K562 (cell line): Measurements from ENCODE around the gene NUP188. TPM values are rescaled to one million over a fixed set of nuclear protein-coding genes. Genes with fewer than 3 reads are reported as not detected.

Experiments
- ATAC-seq: fragments of 200-7000 bp; cut with Tn5 transposase; 3 replicates; pipeline ENCODE4 v1.9.1; 2020; ENCODE audit warnings: moderate library complexity
- BruUV-seq: library from RNA; stranded (reverse); fragments of 400-500 nt; replicated peaks from 2 replicates; lab custom pipeline; 2021; lab: Mats Ljungman, UMichigan
- CTCF ChIA-PET: fragments of 300-600 bp; formaldehyde crosslinking; extraction: SDS; loops from one replicate; lab custom pipeline; 2021; ENCODE audit warnings: low intra/inter-chr PET ratio; lab: Yijun Ruan, JAX
- POLR2A ChIA-PET: fragments of 300-600, 350-650 bp; sonication (Branson Sonifier 250); formaldehyde crosslinking; extraction: SDS; loops from one replicate; lab custom pipeline; 2021; ENCODE audit warnings: antibody characterized with exemption, inconsistent platforms; lab: Yijun Ruan, JAX
- DNase-seq, 4 experiments: peaks; one replicate each; pipeline versions ENCODE4 v3.0.0 to v3.0.0-alpha.2; 2011 to 2018; ENCODE audit warnings: low spot score in 3 of 4, mixed read lengths in 3 of 4; ENCODE audit errors: extremely low read depth in 1 of 4
- FAIRE-seq: peaks from 2 replicates; lab custom pipeline; 2011; peaks lifted over from hg19 to GRCh38; lab: Jason Lieb, UNC
- H2AFZ ChIP-seq: 2 replicates; pipeline ENCODE4 v1.6.0; 2011; ENCODE audit warnings: low read depth, low read length, control low read depth, inconsistent platforms
- H3K27ac ChIP-seq: fragments of 200-600 bp; 3 replicates; pipeline ENCODE4 v1.8.0; 2011; ENCODE audit warnings: low read depth, mild to moderate bottlenecking, control low read depth, inconsistent platforms, low read length, moderate library complexity, mixed read lengths; ENCODE audit errors: extremely low read depth
- H3K27me3 ChIP-seq, 2 experiments: fragments of 300-600 bp in 1 of 2; 2 replicates in 1 of 2; 3 replicates in 1 of 2; pipeline versions ENCODE4 v1.6.0 to v1.8.0; 2011; ENCODE audit warnings: inconsistent platforms in 2 of 2, low read length in 2 of 2, mild to moderate bottlenecking in 1 of 2, mixed read lengths in 1 of 2, moderate library complexity in 1 of 2; ENCODE audit not compliant: control insufficient read depth in 2 of 2, insufficient read depth in 2 of 2
- H3K36me3 ChIP-seq: fragments of 300-600 bp; 3 replicates; pipeline ENCODE4 v1.8.0; 2011; ENCODE audit warnings: mild to moderate bottlenecking, low read length, inconsistent platforms; ENCODE audit not compliant: control insufficient read depth, insufficient read depth
- H3K4me1 ChIP-seq, 2 experiments: fragments of 200-600 bp in 1 of 2; replicated peaks in 1 of 2; 2 replicates in 1 of 2; 3 replicates in 1 of 2; pipeline versions ENCODE4 v1.5.1 to v1.8.0; 2011; ENCODE audit warnings: inconsistent platforms in 2 of 2, low read length in 2 of 2, mild to moderate bottlenecking in 1 of 2, mixed read lengths in 1 of 2, moderate library complexity in 1 of 2; ENCODE audit not compliant: control insufficient read depth in 2 of 2, insufficient read depth in 2 of 2
- H3K4me2 ChIP-seq: 2 replicates; pipeline ENCODE4 v1.6.1; 2011; ENCODE audit warnings: low read length, control low read depth, inconsistent platforms, mixed read lengths; ENCODE audit not compliant: insufficient read depth
- H3K4me3 ChIP-seq: fragments of 200-600 bp; sonication (generic), shearing (Covaris generic); 2 replicates; pipeline ENCODE4 v1.5.1; 2016; ENCODE audit warnings: control low read depth, inconsistent platforms
- H3K79me2 ChIP-seq: fragments of 200-600 bp; 3 replicates; pipeline ENCODE4 v1.8.0; 2011; ENCODE audit warnings: low read length, inconsistent platforms; ENCODE audit not compliant: control insufficient read depth, insufficient read depth
- H3K9ac ChIP-seq, 2 experiments: 2 replicates each; pipeline versions ENCODE4 v1.6.0 to v1.6.1; 2011; ENCODE audit warnings: low read depth in 2 of 2, low read length in 2 of 2, control low read depth in 1 of 2, inconsistent platforms in 1 of 2, mild to moderate bottlenecking in 1 of 2, mixed read lengths in 1 of 2; ENCODE audit not compliant: insufficient read depth in 1 of 2
- H3K9me1 ChIP-seq: one replicate; pipeline ENCODE4 v1.6.0; 2011; ENCODE audit warnings: inconsistent platforms, mild to moderate bottlenecking, low read length, moderate library complexity; ENCODE audit not compliant: control insufficient read depth, insufficient read depth
- H3K9me3 ChIP-seq: replicated peaks from 2 replicates; pipeline ENCODE4 v1.5.1; 2011; ENCODE audit warnings: low read depth, low read length, inconsistent platforms; ENCODE audit not compliant: control insufficient read depth, insufficient read depth
- H4K20me1 ChIP-seq: replicated peaks from 2 replicates; pipeline ENCODE4 v1.6.1; 2011; ENCODE audit warnings: low read length, inconsistent platforms, mixed read lengths; ENCODE audit not compliant: control insufficient read depth, insufficient read depth
- BRD4 ChIP-seq: fragments of 200-600 bp; sonication (generic); IDR thresholded peaks from 2 replicates; pipeline ENCODE4 v1.6.1; 2017; ENCODE audit warnings: inconsistent platforms
- BRD9 ChIP-seq: fragments of 450-650 bp; IDR thresholded peaks from 2 replicates; pipeline ENCODE4 v1.6.1; 2018; ENCODE audit warnings: low read depth; ENCODE audit not compliant: partially characterized antibody
- HDAC1 ChIP-seq, 2 experiments: fragments of 450-650 bp; IDR thresholded peaks; 2 replicates each; pipeline ENCODE4 v1.6.1; 2016 to 2017; ENCODE audit warnings: inconsistent platforms in 1 of 2, mild to moderate bottlenecking in 1 of 2, moderate library complexity in 1 of 2
- HSF4 ChIP-seq: fragments of 250-450 bp; sonication (Bioruptor Pico); IDR thresholded peaks from 2 replicates; pipeline ENCODE4 v2.1.2; 2022; ENCODE audit warnings: mild to moderate bottlenecking, moderate library complexity, borderline replicate concordance
- NFE2 ChIP-seq: IDR thresholded peaks from 2 replicates; pipeline ENCODE4 v1.6.1; 2014; ENCODE audit warnings: antibody characterized with exemption, low read depth
- WGBS: fragments of 100-300 bp; shearing (Covaris generic); methylation state at CpG from one replicate; pipeline ENCODE4 v1.1.6; 2016; ENCODE audit warnings: low coverage, mixed read lengths; ENCODE audit not compliant: insufficient coverage; ENCODE audit errors: missing lambda C conversion rate; 5-methylcytosine and 5-hydroxymethylcytosine counted together
- in situ Hi-C: fragments of 300-500 bp; cut with MboI; formaldehyde crosslinking; loops from 4 replicates; pipeline ENCODE4 v1.15.0; 2018; ENCODE audit warnings: inconsistent platforms, mixed read lengths
- intact Hi-C: fragments of 100-400 bp; cut with micrococcal nuclease; formaldehyde crosslinking; loops from 2 replicates; pipeline ENCODE4 v1.14.2; 2022
- polyA plus RNA-seq, 8 experiments: library from polyadenylated mRNA; depleted of rRNA in 4 of 8; stranded (reverse) in 5 of 8; unstranded in 3 of 8; fragments of >200 nt; fragmentation: Nextera tagmentation in 2 of 8; fragmentation: Illumina TruSeq in 1 of 8; extraction: Ambion mirVana in 2 of 8; extraction: Trizol in 1 of 8; gene quantifications; 2 replicates each; pipeline versions ENCODE4 v1.2.1 to v1.2.3, GENCODE V29; 2011 to 2014; ENCODE audit warnings: inconsistent platforms in 1 of 8, missing spikeins in 1 of 8
- total RNA-seq, 7 experiments: library from RNA; depleted of rRNA in 6 of 7; stranded (reverse); fragments of >200 nt in 6 of 7; fragmentation: Illumina TruSeq in 2 of 7; extraction: Trizol in 2 of 7; gene quantifications; 2 replicates each; pipeline versions ENCODE4 v1.2.1 to v1.2.3, GENCODE V29; 2011 to 2021; ENCODE audit warnings: low replicate concordance in 1 of 7
- TF ChIP-seq, protein P1 (sequence below): fragments of 250-450 bp; sonication (Bioruptor Pico); IDR thresholded peaks from 2 replicates; pipeline ENCODE4 v1.4.0; 2020; ENCODE audit warnings: mild to moderate bottlenecking, moderate library complexity, borderline replicate concordance

The NUP188 gene
- total and polyA plus RNA-seq, 9 of the 15 experiments (the other 6 are each of a cell fraction or from before 2014, with no cell fraction given): 11.7 to 135 (median 70.6) TPM

DNA sequence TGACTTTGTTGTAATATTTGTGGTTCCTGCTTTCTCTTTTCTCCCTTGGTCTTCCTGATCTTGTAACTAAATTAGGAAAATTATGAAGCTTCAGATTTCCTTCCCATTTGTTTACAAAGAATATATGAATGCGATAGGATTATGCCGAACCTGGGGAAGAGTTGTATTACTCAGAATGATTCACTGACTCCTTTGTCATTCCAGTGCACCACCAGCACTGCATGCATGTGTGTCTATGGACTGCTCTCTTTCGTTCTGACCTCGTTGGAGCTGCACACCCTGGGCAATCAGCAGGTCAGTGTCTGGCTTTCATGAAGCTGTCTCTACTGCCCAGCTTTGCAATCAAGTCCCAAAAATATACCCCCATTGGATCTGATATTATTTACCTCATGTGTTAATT, 25.5 kb downstream of the NUP188 start:
- no peaks in the 10 kb centered on the region for H3K9me3 ChIP-seq
- ChIA-PET CTCF (no interaction called here), POLR2A (interaction anchor here (0.6 to 0.7 kb wide), 2 partner anchors 37 to 971 kb away, joined by 3 read pairs; no protein-coding TSS in a partner anchor)
- no peak for DNase-seq
- H3K36me3 ChIP-seq: peaks cover 96% of the 10 kb centered on the region
- H2AFZ ChIP-seq: no peak overlapping the region
- in situ Hi-C loops: no loop called here
- intact Hi-C loops: no loop called here
- no peak overlapping the region for H3K9ac ChIP-seq
- H3K4me1 ChIP-seq: no peaks in the 10 kb centered on the region
- no peak for ATAC-seq
- WGBS: 93% methylated on average over 4 of the region's 4 CpGs
- TF ChIP-seq NFE2 (no peak), HSF4 (CRISPR knock-in tag) (no peak), BRD4 (no peak), BRD9 (no peak), HDAC1 (IDR thresholded peaks at IDR 0.05) (no peak)
- TF ChIP-seq, protein P1, sequence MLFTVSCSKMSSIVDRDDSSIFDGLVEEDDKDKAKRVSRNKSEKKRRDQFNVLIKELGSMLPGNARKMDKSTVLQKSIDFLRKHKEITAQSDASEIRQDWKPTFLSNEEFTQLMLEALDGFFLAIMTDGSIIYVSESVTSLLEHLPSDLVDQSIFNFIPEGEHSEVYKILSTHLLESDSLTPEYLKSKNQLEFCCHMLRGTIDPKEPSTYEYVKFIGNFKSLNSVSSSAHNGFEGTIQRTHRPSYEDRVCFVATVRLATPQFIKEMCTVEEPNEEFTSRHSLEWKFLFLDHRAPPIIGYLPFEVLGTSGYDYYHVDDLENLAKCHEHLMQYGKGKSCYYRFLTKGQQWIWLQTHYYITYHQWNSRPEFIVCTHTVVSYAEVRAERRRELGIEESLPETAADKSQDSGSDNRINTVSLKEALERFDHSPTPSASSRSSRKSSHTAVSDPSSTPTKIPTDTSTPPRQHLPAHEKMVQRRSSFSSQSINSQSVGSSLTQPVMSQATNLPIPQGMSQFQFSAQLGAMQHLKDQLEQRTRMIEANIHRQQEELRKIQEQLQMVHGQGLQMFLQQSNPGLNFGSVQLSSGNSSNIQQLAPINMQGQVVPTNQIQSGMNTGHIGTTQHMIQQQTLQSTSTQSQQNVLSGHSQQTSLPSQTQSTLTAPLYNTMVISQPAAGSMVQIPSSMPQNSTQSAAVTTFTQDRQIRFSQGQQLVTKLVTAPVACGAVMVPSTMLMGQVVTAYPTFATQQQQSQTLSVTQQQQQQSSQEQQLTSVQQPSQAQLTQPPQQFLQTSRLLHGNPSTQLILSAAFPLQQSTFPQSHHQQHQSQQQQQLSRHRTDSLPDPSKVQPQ: no peak
- H4K20me1 ChIP-seq: no peaks in the 10 kb centered on the region
- H3K4me3 ChIP-seq: no peak overlapping the region
- no peaks in the 10 kb centered on the region for H3K9me1 ChIP-seq
- no peak overlapping the region for H3K27ac ChIP-seq
- no peak for FAIRE-seq
- H3K4me2 ChIP-seq: no peak overlapping the region
- no peaks in the 10 kb centered on the region for H3K27me3 ChIP-seq
- BruUV-seq: no TSS peak
- H3K79me2 ChIP-seq: no peaks in the 10 kb centered on the region
